HepG2 (cell line): Measurements from ENCODE around the gene NDUFA13.

Experiments
- IRX3 ChIP-seq: sonication (generic); formaldehyde crosslinking; IDR thresholded peaks from 2 replicates; pipeline ENCODE4 v1.8.1; 2023; ENCODE audit warnings: mild to moderate bottlenecking, low read depth, missing genetic modification reagents, borderline replicate concordance
- MEF2D ChIP-seq: sonication (generic); formaldehyde crosslinking; IDR thresholded peaks from 2 replicates; pipeline ENCODE4 v1.5.1; 2020; ENCODE audit warnings: mild to moderate bottlenecking, missing genetic modification reagents
- POLR2A ChIP-seq, 2 experiments: IDR thresholded peaks; 2 replicates each; pipeline ENCODE4 v1.6.1; 2011; ENCODE audit warnings: low read depth in 2 of 2, low read length in 2 of 2, mild to moderate bottlenecking in 1 of 2, moderate library complexity in 1 of 2; ENCODE audit not compliant: insufficient read depth in 1 of 2
- SIN3A ChIP-seq: IDR thresholded peaks from 2 replicates; pipeline ENCODE4 v1.6.1; 2011; ENCODE audit warnings: low read depth, mild to moderate bottlenecking, control low read depth, low read length, borderline replicate concordance

GRCh38 chr19:19558636-19559035 is 42.6 kb downstream of the NDUFA13 start:
- TF ChIP-seq IRX3 (CRISPR knock-in tag) (no peak), SIN3A (no peak), MEF2D (CRISPR knock-in tag) (no peak), POLR2A (IDR thresholded peaks at IDR 0.05; ENCODE audit: insufficient read depth in 1 of 2, low read depth in 2 of 2, low read length in 2 of 2) (no peak)
